ENCODE results near the gene TSLP. TPM values are rescaled to one million over a fixed set of nuclear protein-coding genes. Genes with fewer than 3 reads are reported as not detected.

Gene TSLP
- total and polyA plus RNA-seq, 4 experiments from 2014 or later: not detected

DNA sequence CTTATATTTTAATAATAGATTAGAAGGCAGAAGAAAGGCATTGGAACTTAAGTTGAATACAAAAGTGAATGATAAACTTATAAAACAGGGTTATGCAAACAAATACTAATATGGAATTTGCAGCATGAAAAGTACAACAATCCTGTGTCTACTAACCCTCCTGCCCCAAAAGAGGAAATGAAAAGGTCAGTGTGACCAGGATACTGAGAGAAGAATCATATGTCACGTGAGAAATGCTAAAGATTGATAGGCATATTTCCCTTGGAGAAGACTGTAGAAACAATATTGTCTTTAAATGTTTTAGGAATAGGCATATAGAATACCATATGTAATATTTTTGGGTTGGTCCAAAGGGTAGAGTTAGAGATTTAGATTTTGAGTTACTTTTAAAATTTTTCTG lies 24.5 kb downstream of the TSLP start:
- Histone ChIP-seq H3K36me3 (ENCODE audit: insufficient read depth, low read length) (peaks cover 17% of the 10 kb centered on the region), H3K4me1 (ENCODE audit: insufficient read depth, low read length) (peaks cover 25% of the 10 kb centered on the region), H3K27me3 (ENCODE audit: insufficient read depth, low read length) (no peaks in the 10 kb centered on the region), H3K27ac (ENCODE audit: low read depth, low read length) (no peak overlapping the region), H3K9me3 (ENCODE audit: control insufficient read depth in 1 of 2, low read length in 2 of 2) (no peaks in the 10 kb centered on the region), H3K4me3 (ENCODE audit: low read length in 2 of 2) (no peak overlapping the region)
- no peak for DNase-seq
- CTCF ChIA-PET (ENCODE audit: partially characterized antibody): no interaction called here
- POLR2A ChIA-PET (ENCODE audit: partially characterized antibody): no interaction called here
- H3K27me3 Mint-ChIP-seq: peaks cover 0 to 3% of the 10 kb centered on the region in 2 donors
- H3K27ac Mint-ChIP-seq: no peak overlapping the region
- intact Hi-C loops (cut with micrococcal nuclease): no loop called here
- H3K4me1 Mint-ChIP-seq: peaks cover 20 to 41% (median 32%) of the 10 kb centered on the region in 4 donors
- peaks cover 0 to 2% (median 0%) of the 10 kb centered on the region in 8 donors for H3K9me3 Mint-ChIP-seq
- H3K36me3 Mint-ChIP-seq: peaks cover 18 to 60% of the 10 kb centered on the region in 2 donors
- no peak overlapping the region for H3K4me3 Mint-ChIP-seq

DNA sequence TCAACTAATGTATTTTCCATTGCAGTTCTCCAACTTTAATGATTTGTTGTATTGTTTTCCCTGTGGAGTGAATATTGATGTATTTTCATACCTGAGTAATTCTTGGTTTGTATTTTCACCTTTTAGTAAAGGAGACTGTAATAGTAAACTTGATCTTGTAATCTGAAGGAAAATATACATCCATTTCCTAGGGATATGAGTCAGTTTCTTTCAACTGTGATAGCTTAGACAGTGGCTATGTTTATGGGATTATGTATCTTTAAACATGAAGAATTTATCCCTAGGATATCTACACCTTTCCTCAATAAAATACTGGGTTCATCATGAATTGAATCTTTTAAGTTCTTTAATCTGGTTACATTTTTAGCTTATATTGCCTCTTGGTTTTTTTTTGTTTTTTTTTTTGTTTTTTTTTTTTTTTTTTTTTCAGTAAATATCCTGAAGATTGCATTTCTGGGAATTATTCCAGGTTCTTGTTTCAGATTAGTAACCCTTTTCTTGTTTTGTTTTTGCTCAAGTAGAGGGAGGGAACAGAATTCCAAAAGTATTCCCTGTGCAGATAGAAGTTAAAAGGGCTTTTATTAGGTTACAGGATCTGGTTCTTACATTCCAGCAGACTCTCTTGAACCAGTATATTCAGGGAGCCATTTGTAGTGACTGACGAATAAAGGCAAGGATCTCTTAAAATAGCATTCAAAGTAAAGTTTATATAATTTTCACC lies 27.7 kb downstream of the TSLP start:
- Histone ChIP-seq H3K4me3 (ENCODE audit: low read length in 2 of 2) (no peak overlapping the region), H3K27me3 (ENCODE audit: insufficient read depth, low read length) (no peaks in the 10 kb centered on the region), H3K27ac (ENCODE audit: low read depth, low read length) (no peak overlapping the region), H3K4me1 (ENCODE audit: insufficient read depth, low read length) (peaks cover 6% of the 10 kb centered on the region), H3K9me3 (ENCODE audit: control insufficient read depth in 1 of 2, low read length in 2 of 2) (no peaks in the 10 kb centered on the region), H3K36me3 (ENCODE audit: insufficient read depth, low read length) (peaks cover 35% of the 10 kb centered on the region)
- DNase-seq: no peak
- Mint-ChIP-seq H3K4me1 (peaks cover 6 to 19% (median 11%) of the 10 kb centered on the region in 4 donors), H3K27me3 (no peaks in the 10 kb centered on the region), H3K27ac (no peak overlapping the region), H3K36me3 (peaks cover 40 to 73% of the 10 kb centered on the region in 2 donors), H3K9me3 (no peaks in the 10 kb centered on the region), H3K4me3 (no peak overlapping the region)
- ChIA-PET CTCF (ENCODE audit: partially characterized antibody) (no interaction called here), POLR2A (ENCODE audit: partially characterized antibody) (interaction anchor here (0.7 kb wide), 1 partner anchor 427 kb away, joined by 3 read pairs; no protein-coding TSS in a partner anchor)
- intact Hi-C loops (cut with micrococcal nuclease): no loop called here

DNA sequence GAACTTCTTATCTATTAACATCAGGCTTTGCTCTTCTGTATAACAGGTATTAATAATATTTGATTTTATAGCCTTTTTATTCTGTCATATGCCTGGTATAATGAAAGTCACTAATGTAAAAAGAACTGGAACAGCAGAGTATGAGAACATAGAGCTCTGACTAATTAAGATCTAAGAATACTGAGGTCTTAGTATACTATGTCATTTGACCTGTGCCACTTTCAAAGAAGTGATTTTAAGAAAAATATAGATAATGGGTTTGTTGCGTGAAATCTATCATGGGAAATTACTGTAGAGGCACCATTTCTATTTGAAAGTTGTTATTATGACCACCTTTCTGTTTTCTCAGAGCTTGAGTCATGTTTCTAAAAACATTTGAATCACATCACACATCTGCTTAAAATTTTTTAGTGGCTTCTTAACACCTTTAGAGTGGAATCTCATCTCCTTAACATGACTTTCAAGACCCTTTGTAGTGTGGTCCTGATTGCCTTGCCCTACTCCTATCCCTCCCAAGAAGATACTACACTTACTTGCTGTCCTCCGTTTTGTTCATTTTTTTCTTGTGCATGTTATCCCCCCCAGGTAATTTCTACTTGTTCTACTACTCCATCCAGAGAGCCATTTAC lies 34.9 kb downstream of the TSLP start:
- no peak overlapping the region for H3K4me3 ChIP-seq (ENCODE audit: low read length in 2 of 2)
- peaks cover 0 to 4% (median 2%) of the 10 kb centered on the region in 4 donors for H3K4me1 Mint-ChIP-seq
- no peaks in the 10 kb centered on the region for H3K4me1 ChIP-seq (ENCODE audit: insufficient read depth, low read length)
- intact Hi-C loops (cut with micrococcal nuclease): no loop called here
- no peaks in the 10 kb centered on the region for H3K9me3 Mint-ChIP-seq
- no peaks in the 10 kb centered on the region for H3K27me3 ChIP-seq (ENCODE audit: insufficient read depth, low read length)
- no peak overlapping the region for H3K4me3 Mint-ChIP-seq
- no peaks in the 10 kb centered on the region for H3K27me3 Mint-ChIP-seq
- no peak for DNase-seq
- H3K27ac Mint-ChIP-seq: no peak overlapping the region
- POLR2A ChIA-PET (ENCODE audit: partially characterized antibody): no interaction called here
- peaks cover 53% of the 10 kb centered on the region for H3K36me3 ChIP-seq (ENCODE audit: insufficient read depth, low read length)
- H3K9me3 ChIP-seq (ENCODE audit: control insufficient read depth in 1 of 2, low read length in 2 of 2): no peaks in the 10 kb centered on the region
- CTCF ChIA-PET (ENCODE audit: partially characterized antibody): no interaction called here
- H3K36me3 Mint-ChIP-seq: peaks cover 51 to 80% of the 10 kb centered on the region in 2 donors
- no peak overlapping the region for H3K27ac ChIP-seq (ENCODE audit: low read depth, low read length)

DNA sequence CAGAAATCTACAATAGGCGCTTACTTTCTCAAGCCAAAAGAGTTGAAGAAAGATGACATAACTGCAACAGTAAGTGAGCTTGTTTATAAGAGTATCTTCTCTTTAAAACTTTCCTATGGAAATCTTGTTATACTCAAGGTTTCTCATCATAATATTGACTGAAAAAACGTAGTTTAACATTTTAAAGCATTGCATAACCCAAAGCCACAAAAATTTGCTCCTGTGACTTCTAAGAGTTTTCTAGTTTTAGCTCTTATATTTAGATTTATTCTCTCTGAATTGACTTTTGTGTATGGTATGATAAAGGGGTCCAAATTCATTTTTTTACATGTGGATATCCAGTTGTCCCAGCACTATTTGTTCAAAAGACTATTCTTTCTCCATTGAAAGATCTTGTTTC lies 35.9 kb downstream of the TSLP start:
- Mint-ChIP-seq H3K36me3 (peaks cover 54 to 84% of the 10 kb centered on the region in 2 donors), H3K9me3 (no peaks in the 10 kb centered on the region), H3K4me3 (no peak overlapping the region), H3K27ac (peak overlapping the region in 1 of 7 donors; percentile 79), H3K27me3 (no peaks in the 10 kb centered on the region), H3K4me1 (peaks cover 0 to 4% (median 2%) of the 10 kb centered on the region in 4 donors)
- intact Hi-C loops (cut with micrococcal nuclease): no loop called here
- Histone ChIP-seq H3K36me3 (ENCODE audit: insufficient read depth, low read length) (peaks cover 53% of the 10 kb centered on the region), H3K4me3 (ENCODE audit: low read length in 2 of 2) (no peak overlapping the region), H3K27me3 (ENCODE audit: insufficient read depth, low read length) (no peaks in the 10 kb centered on the region), H3K27ac (ENCODE audit: low read depth, low read length) (no peak overlapping the region), H3K4me1 (ENCODE audit: insufficient read depth, low read length) (no peaks in the 10 kb centered on the region), H3K9me3 (ENCODE audit: control insufficient read depth in 1 of 2, low read length in 2 of 2) (no peaks in the 10 kb centered on the region)
- CTCF ChIA-PET (ENCODE audit: partially characterized antibody): no interaction called here
- POLR2A ChIA-PET (ENCODE audit: partially characterized antibody): no interaction called here
- no peak for DNase-seq

DNA sequence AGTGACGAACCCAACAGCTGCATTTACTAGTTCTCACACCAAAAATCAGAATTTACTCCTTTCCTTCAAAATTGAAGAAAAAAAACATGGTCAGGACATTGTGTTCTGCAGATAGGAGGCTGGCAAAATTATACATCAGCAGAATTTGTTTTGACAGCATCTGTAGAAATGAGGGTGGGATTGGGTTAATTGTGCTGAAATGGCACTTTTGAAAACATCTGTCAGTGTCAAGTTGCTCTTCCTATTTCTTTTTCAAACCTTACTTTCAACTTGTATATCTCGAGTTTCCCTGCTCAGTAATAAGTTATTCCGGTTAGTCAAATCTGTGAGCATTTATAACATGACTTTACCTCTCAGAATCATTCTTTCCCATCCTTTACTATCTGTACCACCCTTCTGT lies 40.4 kb downstream of the TSLP start:
- H3K27ac ChIP-seq (ENCODE audit: low read depth, low read length): no peak overlapping the region
- Mint-ChIP-seq H3K27me3 (no peaks in the 10 kb centered on the region), H3K4me1 (peaks cover 0 to 5% (median 4%) of the 10 kb centered on the region in 4 donors), H3K36me3 (peaks cover 40 to 72% of the 10 kb centered on the region in 2 donors), H3K27ac (no peak overlapping the region), H3K9me3 (no peaks in the 10 kb centered on the region), H3K4me3 (no peak overlapping the region)
- DNase-seq: no peak
- intact Hi-C loops (cut with micrococcal nuclease): no loop called here
- no peaks in the 10 kb centered on the region for H3K9me3 ChIP-seq (ENCODE audit: control insufficient read depth in 1 of 2, low read length in 2 of 2)
- H3K27me3 ChIP-seq (ENCODE audit: insufficient read depth, low read length): no peaks in the 10 kb centered on the region
- CTCF ChIA-PET (ENCODE audit: partially characterized antibody): no interaction called here
- H3K4me1 ChIP-seq (ENCODE audit: insufficient read depth, low read length): no peaks in the 10 kb centered on the region
- POLR2A ChIA-PET (ENCODE audit: partially characterized antibody): no interaction called here
- H3K36me3 ChIP-seq (ENCODE audit: insufficient read depth, low read length): peaks cover 22% of the 10 kb centered on the region
- no peak overlapping the region for H3K4me3 ChIP-seq (ENCODE audit: low read length in 2 of 2)

DNA sequence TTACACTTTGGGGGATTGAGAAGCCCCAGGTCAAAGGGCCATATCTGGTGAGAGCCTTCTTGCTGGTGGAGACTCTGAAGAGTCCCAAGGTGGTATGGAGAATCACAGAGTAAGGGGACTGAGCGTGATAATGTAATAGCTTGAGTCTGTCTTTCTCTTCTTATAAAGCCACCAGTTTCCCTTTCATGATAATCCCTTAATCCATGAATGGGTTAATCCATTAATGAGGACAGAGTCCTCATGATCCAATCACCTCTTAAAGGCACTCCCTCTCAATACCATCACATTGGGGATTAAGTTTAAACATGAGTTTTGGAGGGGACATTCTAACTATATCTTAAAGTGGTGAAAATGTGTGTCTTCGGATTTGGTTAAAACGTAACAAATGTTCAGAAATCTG lies 42.2 kb downstream of the TSLP start:
- Histone ChIP-seq H3K27ac (ENCODE audit: low read depth, low read length) (no peak overlapping the region), H3K27me3 (ENCODE audit: insufficient read depth, low read length) (no peaks in the 10 kb centered on the region), H3K4me1 (ENCODE audit: insufficient read depth, low read length) (no peaks in the 10 kb centered on the region), H3K4me3 (ENCODE audit: low read length in 2 of 2) (no peak overlapping the region), H3K36me3 (ENCODE audit: insufficient read depth, low read length) (peaks cover 15% of the 10 kb centered on the region), H3K9me3 (ENCODE audit: control insufficient read depth in 1 of 2, low read length in 2 of 2) (no peaks in the 10 kb centered on the region)
- ChIA-PET POLR2A (ENCODE audit: partially characterized antibody) (no interaction called here), CTCF (ENCODE audit: partially characterized antibody) (interaction anchor here (1.9 kb wide), 1 partner anchor 9 kb away, joined by 5 read pairs; no protein-coding TSS in a partner anchor)
- Mint-ChIP-seq H3K36me3 (peaks cover 40 to 69% of the 10 kb centered on the region in 2 donors), H3K27me3 (no peaks in the 10 kb centered on the region), H3K27ac (peak overlapping the region in 2 of 7 donors; percentile 9 to 57), H3K9me3 (no peaks in the 10 kb centered on the region), H3K4me3 (no peak overlapping the region), H3K4me1 (peaks cover 0 to 7% (median 2%) of the 10 kb centered on the region in 4 donors)
- intact Hi-C loops (cut with micrococcal nuclease): no loop called here
- DNase-seq: no peak

DNA sequence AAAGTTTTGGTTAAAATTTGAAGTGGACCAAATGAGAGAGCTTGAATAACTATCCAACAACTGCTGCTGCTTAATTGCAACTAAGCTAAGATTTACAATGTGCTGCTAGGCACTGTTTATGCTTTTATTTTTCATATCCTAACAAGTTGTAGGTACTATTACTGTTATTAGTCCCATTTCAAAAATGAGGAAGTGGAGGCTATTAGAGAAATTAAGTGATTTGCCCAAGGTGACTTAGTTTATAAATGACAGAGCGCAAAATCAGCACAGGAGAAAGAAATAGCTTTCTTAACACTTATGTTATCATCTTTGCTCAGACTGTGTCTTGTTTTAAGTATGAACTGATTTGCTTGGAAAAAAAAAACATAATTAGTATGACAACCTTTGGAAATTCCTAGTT lies 43.7 kb downstream of the TSLP start:
- Mint-ChIP-seq H3K27ac (no peak overlapping the region), H3K4me1 (peaks cover 0 to 7% (median 2%) of the 10 kb centered on the region in 4 donors), H3K27me3 (no peaks in the 10 kb centered on the region), H3K36me3 (peaks cover 42 to 67% of the 10 kb centered on the region in 2 donors), H3K9me3 (no peaks in the 10 kb centered on the region), H3K4me3 (no peak overlapping the region)
- intact Hi-C loops (cut with micrococcal nuclease): no loop called here
- Histone ChIP-seq H3K36me3 (ENCODE audit: insufficient read depth, low read length) (peaks cover 13% of the 10 kb centered on the region), H3K27ac (ENCODE audit: low read depth, low read length) (no peak overlapping the region), H3K4me3 (ENCODE audit: low read length in 2 of 2) (no peak overlapping the region), H3K27me3 (ENCODE audit: insufficient read depth, low read length) (no peaks in the 10 kb centered on the region), H3K9me3 (ENCODE audit: control insufficient read depth in 1 of 2, low read length in 2 of 2) (no peaks in the 10 kb centered on the region), H3K4me1 (ENCODE audit: insufficient read depth, low read length) (no peaks in the 10 kb centered on the region)
- ChIA-PET CTCF (ENCODE audit: partially characterized antibody) (interaction anchor here (0.8 to 1.9 kb wide), 2 partner anchors 11 to 164 kb away, joined by 3 to 5 read pairs; no protein-coding TSS in a partner anchor), POLR2A (ENCODE audit: partially characterized antibody) (no interaction called here)
- DNase-seq: no peak
